Transverse colon (tissue), 4 donors: Measurements from ENCODE around the gene TNFRSF11A.

Experiments used
- CTCF ChIP-seq, 5 experiments: fragments of 200-600 bp in 3 of 5; fragments of 450-650 bp in 2 of 5; sonication (generic) in 3 of 5; IDR thresholded peaks; 1 replicate in 2 of 5; 2 replicates in 3 of 5; pipeline ENCODE4 v1.5.1; 2016 to 2017; ENCODE audit warnings: antibody characterized with exemption in 5 of 5, inconsistent platforms in 3 of 5, mild to moderate bottlenecking in 2 of 5, moderate library complexity in 1 of 5
- EP300 ChIP-seq: sonication (generic); formaldehyde crosslinking; IDR thresholded peaks from one replicate; pipeline ENCODE4 v1.6.1; 2017; ENCODE audit warnings: antibody characterized with exemption, low read depth
- POLR2A ChIP-seq: fragments of 450-650 bp; IDR thresholded peaks from one replicate; pipeline ENCODE4 v1.6.1; 2016; ENCODE audit warnings: antibody characterized with exemption, mild to moderate bottlenecking, moderate library complexity
- POLR2AphosphoS5 ChIP-seq, 3 donors: sonication (generic); formaldehyde crosslinking; IDR thresholded peaks; one replicate each; pipeline ENCODE4 v1.6.1; 2016; ENCODE audit warnings: antibody characterized with exemption in 3 of 3

GRCh38 chr18:62398291-62398690, 73.2 kb downstream of the TNFRSF11A start:
- TF ChIP-seq CTCF (IDR thresholded peaks at IDR 0.05) (no peak), EP300 (no peak), POLR2AphosphoS5 (IDR thresholded peaks at IDR 0.05) (no peak), POLR2A (no peak)
